Body of pancreas (tissue), 4 donors: Measurements from ENCODE around the gene POLA1. TPM values are rescaled to one million over a fixed set of nuclear protein-coding genes. Genes with fewer than 3 reads are reported as not detected.

ENCODE experiments used
- ATAC-seq: fragments of 150-250 bp; one replicate; pipeline ENCODE4 v1.9.1; 2016
- DNase-seq, 4 donors: peaks; one replicate each; pipeline ENCODE4 v3.0.0-alpha.2; 2019
- H3K27ac ChIP-seq, 4 donors: fragments of 200-600 bp; sonication (generic); 1 replicate in 3 of 4; 2 replicates in 1 of 4; pipeline versions ENCODE4 v1.5.1 to v1.6.1; 2016 to 2019; ENCODE audit warnings: mild to moderate bottlenecking in 1 of 4, mixed read lengths in 1 of 4, moderate library complexity in 1 of 4
- H3K27me3 ChIP-seq, 2 donors: fragments of 200-600 bp; sonication (generic); one replicate each; pipeline ENCODE4 v1.6.0; 2016; ENCODE audit warnings: mild to moderate bottlenecking in 1 of 2
- H3K36me3 ChIP-seq, 2 donors: fragments of 200-600 bp; sonication (generic); replicated peaks in 1 of 2; 2 replicates each; pipeline ENCODE4 v1.5.1; 2016; ENCODE audit warnings: low read depth in 2 of 2; ENCODE audit not compliant: insufficient read depth in 1 of 2
- H3K4me1 ChIP-seq: fragments of 200-600 bp; sonication (generic); one replicate; pipeline ENCODE4 v1.6.0; 2016
- H3K4me3 ChIP-seq, 2 donors: fragments of 200-600 bp; sonication (generic); 1 replicate in 1 of 2; 2 replicates in 1 of 2; pipeline ENCODE4 v1.5.1; 2016 to 2019
- H3K9me3 ChIP-seq, 3 donors: fragments of 200-600 bp; sonication (generic); 1 replicate in 2 of 3; 2 replicates in 1 of 3; pipeline ENCODE4 v1.5.1; 2016
- POLR2A ChIP-seq, 3 donors: fragments of 450-650 bp; IDR thresholded peaks; one replicate each; pipeline ENCODE4 v1.6.1; 2016; ENCODE audit warnings: antibody characterized with exemption in 3 of 3, mild to moderate bottlenecking in 2 of 3
- WGBS, 2 donors: methylation state at CpG; one replicate each; pipeline ENCODE4 v1.1.5; 2017; 5-methylcytosine and 5-hydroxymethylcytosine counted together
- intact Hi-C: fragments of 100-400 bp; cut with DNase I; formaldehyde crosslinking; loops from one replicate; pipeline ENCODE4 v1.15.1; 2023
- total RNA-seq, 2 donors: library from RNA; depleted of rRNA; stranded (reverse); fragments of >200 nt; gene quantifications; one replicate each; pipeline ENCODE4 v1.1.0, GENCODE V29; 2016
- TF ChIP-seq, protein P1 (sequence below), 7 experiments: fragments of 450-650 bp in 4 of 7; fragments of 200-600 bp in 3 of 7; sonication (generic) in 3 of 7; IDR thresholded peaks; one replicate each; pipeline ENCODE4 v1.5.1; 2016 to 2019; ENCODE audit warnings: antibody characterized with exemption in 7 of 7

Gene POLA1
- total RNA-seq, 2 donors from 2014 or later, result 5.7 to 9.9 TPM

DNA sequence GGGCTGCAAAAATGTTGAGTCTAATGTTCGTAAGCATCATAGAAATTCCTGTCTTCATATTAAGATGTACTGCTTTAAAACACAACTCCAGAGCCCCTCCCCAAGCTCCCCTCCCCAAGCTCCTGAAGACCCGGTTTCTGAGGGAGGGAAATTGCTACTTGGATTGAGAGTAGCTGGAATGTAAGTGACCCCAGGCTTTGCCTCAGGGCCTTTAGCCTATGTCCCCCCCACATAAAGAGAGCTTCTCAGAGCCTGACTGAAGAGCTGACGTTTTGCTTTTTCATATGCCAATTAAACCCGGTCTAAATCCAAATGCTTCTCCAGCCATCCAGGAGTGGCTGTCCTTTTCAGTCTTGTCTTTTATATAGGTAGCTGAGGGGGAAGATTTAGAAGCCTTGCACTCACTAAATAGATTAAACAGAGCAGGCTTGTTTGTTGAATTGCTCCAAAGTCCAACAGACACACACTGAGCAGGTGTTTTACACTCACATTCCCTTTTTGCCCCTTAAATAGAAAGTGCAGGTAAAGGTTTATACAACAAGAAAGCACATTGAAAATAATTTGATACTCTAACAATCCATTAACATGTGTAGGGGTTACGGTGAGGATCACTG, 302.5 kb downstream of the POLA1 start:
- no peak for ATAC-seq
- H3K27me3 ChIP-seq, result no peaks in the 10 kb centered on the region
- H3K36me3 ChIP-seq, result no peaks in the 10 kb centered on the region
- H3K27ac ChIP-seq, result no peak overlapping the region
- H3K9me3 ChIP-seq, result no peaks in the 10 kb centered on the region
- 86 to 98% methylated on average over 5 of the region's 5 CpGs for WGBS, 2 donors
- intact Hi-C loops, result no loop called here
- DNase-seq, result no peak
- TF ChIP-seq, protein P1, sequence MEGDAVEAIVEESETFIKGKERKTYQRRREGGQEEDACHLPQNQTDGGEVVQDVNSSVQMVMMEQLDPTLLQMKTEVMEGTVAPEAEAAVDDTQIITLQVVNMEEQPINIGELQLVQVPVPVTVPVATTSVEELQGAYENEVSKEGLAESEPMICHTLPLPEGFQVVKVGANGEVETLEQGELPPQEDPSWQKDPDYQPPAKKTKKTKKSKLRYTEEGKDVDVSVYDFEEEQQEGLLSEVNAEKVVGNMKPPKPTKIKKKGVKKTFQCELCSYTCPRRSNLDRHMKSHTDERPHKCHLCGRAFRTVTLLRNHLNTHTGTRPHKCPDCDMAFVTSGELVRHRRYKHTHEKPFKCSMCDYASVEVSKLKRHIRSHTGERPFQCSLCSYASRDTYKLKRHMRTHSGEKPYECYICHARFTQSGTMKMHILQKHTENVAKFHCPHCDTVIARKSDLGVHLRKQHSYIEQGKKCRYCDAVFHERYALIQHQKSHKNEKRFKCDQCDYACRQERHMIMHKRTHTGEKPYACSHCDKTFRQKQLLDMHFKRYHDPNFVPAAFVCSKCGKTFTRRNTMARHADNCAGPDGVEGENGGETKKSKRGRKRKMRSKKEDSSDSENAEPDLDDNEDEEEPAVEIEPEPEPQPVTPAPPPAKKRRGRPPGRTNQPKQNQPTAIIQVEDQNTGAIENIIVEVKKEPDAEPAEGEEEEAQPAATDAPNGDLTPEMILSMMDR (IDR thresholded peaks at IDR 0.05), result no peak
- TF ChIP-seq POLR2A (IDR thresholded peaks at IDR 0.05), result no peak
- H3K4me1 ChIP-seq, result no peaks in the 10 kb centered on the region
- no peak overlapping the region for H3K4me3 ChIP-seq

DNA sequence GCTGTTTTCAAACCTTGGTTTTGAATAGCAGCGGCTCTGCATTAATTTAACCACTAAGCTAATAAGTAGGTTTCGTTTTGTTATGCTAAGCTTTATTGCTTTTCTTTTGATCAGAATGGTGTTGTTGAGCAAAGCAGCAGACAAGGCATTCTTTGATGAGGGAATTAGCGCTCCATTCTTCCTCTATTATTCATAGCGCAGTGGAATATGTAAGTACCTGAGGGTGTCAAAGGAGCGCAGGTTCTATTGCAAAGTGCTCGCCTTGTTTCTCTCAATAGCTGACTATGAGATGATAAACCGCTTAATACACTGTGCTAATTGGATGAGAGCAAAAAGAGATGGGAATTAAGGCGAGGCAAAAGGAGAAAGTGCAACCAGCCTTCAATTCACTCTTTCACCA, 305.8 kb downstream of the POLA1 start:
- no peaks in the 10 kb centered on the region for H3K27me3 ChIP-seq
- WGBS, 2 donors, result 88 to 91% methylated on average over 8 of the region's 8 CpGs

GRCh38 chrX:25001808-25002660, 308.3 kb downstream of the POLA1 start:
- H3K36me3 ChIP-seq, result no peaks in the 10 kb centered on the region
- H3K4me3 ChIP-seq, result no peak overlapping the region
- intact Hi-C loops, result no loop called here
- DNase-seq (no peak), ATAC-seq (no peak)
- no peak for TF ChIP-seq POLR2A (IDR thresholded peaks at IDR 0.05)
- TF ChIP-seq, protein P1 (IDR thresholded peaks at IDR 0.05), result no peak
- WGBS, 2 donors, result 36 to 69% methylated on average over 17 to 36 of the region's 65 CpGs
- H3K9me3 ChIP-seq, result no peaks in the 10 kb centered on the region
- H3K27me3 ChIP-seq, result no peaks in the 10 kb centered on the region
- peaks cover 21% of the 10 kb centered on the region for H3K4me1 ChIP-seq
- H3K27ac ChIP-seq, result no peak overlapping the region

More for the DNA sequence above, 305.8 kb downstream of the POLA1 start:
- TF ChIP-seq, protein P1 (IDR thresholded peaks at IDR 0.05), result no peak
- no peak for TF ChIP-seq POLR2A (IDR thresholded peaks at IDR 0.05)
- ATAC-seq (no peak), DNase-seq (no peak)
- intact Hi-C loops, result no loop called here
- Histone ChIP-seq H3K4me3 (no peak overlapping the region), H3K36me3 (no peaks in the 10 kb centered on the region), H3K4me1 (peaks cover 3% of the 10 kb centered on the region), H3K27ac (no peak overlapping the region), H3K9me3 (no peaks in the 10 kb centered on the region)

DNA sequence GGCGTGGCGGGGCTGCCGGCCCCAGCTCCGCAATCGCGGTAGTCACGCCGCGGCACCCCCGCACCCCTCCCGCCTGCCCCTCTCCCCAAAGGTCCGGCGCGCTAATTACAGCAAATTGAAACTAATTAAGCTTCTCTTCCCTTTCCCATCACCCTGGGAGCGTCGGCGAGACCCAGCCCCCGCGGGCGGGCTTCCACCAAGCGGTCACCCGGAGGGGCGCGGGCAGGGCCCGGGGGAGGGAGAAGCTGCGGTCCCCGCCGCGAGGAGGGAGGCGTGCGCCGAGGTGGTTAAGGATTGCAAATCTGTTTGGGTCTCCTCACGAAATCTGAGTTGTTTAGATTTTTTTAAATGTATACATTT, 308.9 kb downstream of the POLA1 start:
- no peaks in the 10 kb centered on the region for H3K9me3 ChIP-seq
- H3K4me1 ChIP-seq, result peaks cover 25% of the 10 kb centered on the region
- no peaks in the 10 kb centered on the region for H3K27me3 ChIP-seq
- H3K36me3 ChIP-seq, result no peaks in the 10 kb centered on the region
- no peak for DNase-seq
- TF ChIP-seq POLR2A (IDR thresholded peaks at IDR 0.05), result no peak
- TF ChIP-seq, protein P1 (IDR thresholded peaks at IDR 0.05), result no peak
- H3K27ac ChIP-seq, result no peak overlapping the region
- no peak for ATAC-seq
- no peak overlapping the region for H3K4me3 ChIP-seq
- WGBS, 2 donors, result 4 to 6% methylated on average over 14 to 25 of the region's 33 CpGs
- intact Hi-C loops, result no loop called here
